ENCODE results near the gene HK1. TPM values are rescaled to one million over a fixed set of nuclear protein-coding genes. Genes with fewer than 3 reads are reported as not detected.

Gene HK1
- total RNA-seq, 2 donors from 2014 or later = 15.8 to 17.1 TPM

GRCh38 chr10:69344591-69345252, 66.4 kb downstream of the HK1 start:
- no peak for ATAC-seq
- intact Hi-C loops (cut with DNase I) = no loop called here
- H3K4me1 ChIP-seq = peaks cover 13% of the 10 kb centered on the region
- H3K27me3 ChIP-seq = no peaks in the 10 kb centered on the region
- H3K36me3 ChIP-seq (replicated peaks in 1 of 2; ENCODE audit: insufficient read depth in 1 of 2, low read depth in 2 of 2) = no peaks in the 10 kb centered on the region
- WGBS, 2 donors = 73 to 75% methylated on average over 12 to 13 of the region's 13 CpGs
- TF ChIP-seq POLR2A (IDR thresholded peaks at IDR 0.05) (no peak), CTCF (IDR thresholded peaks at IDR 0.05) (no peak)
- no peak for DNase-seq
- no peaks in the 10 kb centered on the region for H3K9me3 ChIP-seq
- H3K27ac ChIP-seq = no peak overlapping the region
- no peak overlapping the region for H3K4me3 ChIP-seq

GRCh38 chr10:69345402-69345801, 67.1 kb downstream of the HK1 start:
- H3K27ac ChIP-seq = peak overlapping the region in 1 of 4 donors; percentile 28
- no peak for TF ChIP-seq POLR2A (IDR thresholded peaks at IDR 0.05)
- no peaks in the 10 kb centered on the region for H3K36me3 ChIP-seq (replicated peaks in 1 of 2; ENCODE audit: insufficient read depth in 1 of 2, low read depth in 2 of 2)
- H3K27me3 ChIP-seq = no peaks in the 10 kb centered on the region
- H3K4me3 ChIP-seq = no peak overlapping the region
- WGBS, 2 donors = 50 to 51% methylated on average over 1 to 2 of the region's 2 CpGs
- H3K9me3 ChIP-seq = no peaks in the 10 kb centered on the region
- ATAC-seq = peak; percentile 33
- DNase-seq = peak in 3 of 4 donors; percentile 25 to 79 (median 55)
- H3K4me1 ChIP-seq = peaks cover 13% of the 10 kb centered on the region
- intact Hi-C loops (cut with DNase I) = no loop called here

- DNase-seq (no peak), ATAC-seq (no peak)
- no peaks in the 10 kb centered on the region for H3K36me3 ChIP-seq (replicated peaks in 1 of 2; ENCODE audit: insufficient read depth in 1 of 2, low read depth in 2 of 2)
- no peak for TF ChIP-seq CTCF (IDR thresholded peaks at IDR 0.05)
- no peak for TF ChIP-seq POLR2A (IDR thresholded peaks at IDR 0.05)
- 50 to 63% methylated on average over 8 of the region's 8 CpGs for WGBS, 2 donors
- H3K27ac ChIP-seq = peak overlapping the region in 1 of 4 donors; percentile 28
- peaks cover 13% of the 10 kb centered on the region for H3K4me1 ChIP-seq
- intact Hi-C loops (cut with DNase I) = no loop called here
- H3K4me3 ChIP-seq = no peak overlapping the region
- no peaks in the 10 kb centered on the region for H3K9me3 ChIP-seq
- no peaks in the 10 kb centered on the region for H3K27me3 ChIP-seq
These were observed 67.7 kb downstream of the HK1 start for GRCh38 chr10:69345890-69346474.

- Histone ChIP-seq H3K4me1 (peaks cover 13% of the 10 kb centered on the region), H3K27me3 (no peaks in the 10 kb centered on the region), H3K4me3 (no peak overlapping the region), H3K27ac (no peak overlapping the region), H3K36me3 (replicated peaks in 1 of 2; ENCODE audit: insufficient read depth in 1 of 2, low read depth in 2 of 2) (no peaks in the 10 kb centered on the region), H3K9me3 (no peaks in the 10 kb centered on the region)
- DNase-seq (no peak), ATAC-seq (no peak)
- WGBS, 2 donors = 64 to 77% methylated on average over 5 of the region's 5 CpGs
- intact Hi-C loops (cut with DNase I) = no loop called here
- TF ChIP-seq POLR2A (IDR thresholded peaks at IDR 0.05) (no peak), CTCF (IDR thresholded peaks at IDR 0.05) (no peak)
These were observed 68.5 kb downstream of the HK1 start for GRCh38 chr10:69346776-69347175.

- DNase-seq = peak in 2 of 4 donors; percentile 21 to 30
These were observed 70.7 kb downstream of the HK1 start for GRCh38 chr10:69348816-69349541.

More at GRCh38 chr10:69348816-69349541, 70.7 kb downstream of the HK1 start:
- TF ChIP-seq CTCF (IDR thresholded peaks at IDR 0.05) (no peak), POLR2A (IDR thresholded peaks at IDR 0.05) (no peak)
- 58 to 73% methylated on average over 10 of the region's 10 CpGs for WGBS, 2 donors
- H3K4me3 ChIP-seq = no peak overlapping the region
- H3K36me3 ChIP-seq (replicated peaks in 1 of 2; ENCODE audit: insufficient read depth in 1 of 2, low read depth in 2 of 2) = no peaks in the 10 kb centered on the region
- peak overlapping the region in 2 of 4 donors; percentile 21 to 59 for H3K27ac ChIP-seq
- ATAC-seq = peak; percentile 34
- no peaks in the 10 kb centered on the region for H3K27me3 ChIP-seq
- no peaks in the 10 kb centered on the region for H3K9me3 ChIP-seq
- intact Hi-C loops (cut with DNase I) = no loop called here
- H3K4me1 ChIP-seq = peaks cover 13% of the 10 kb centered on the region
